GM23338 (cell line): ENCODE data around the gene SELENOT. TPM values are rescaled to one million over a fixed set of nuclear protein-coding genes. Genes with fewer than 3 reads are reported as not detected.

Experiments used
- ATAC-seq: fragments of 200-7000 bp; cut with Tn5 transposase; 3 replicates; pipeline ENCODE4 v1.9.1; 2020
- DNase-seq: peaks from one replicate; pipeline ENCODE4 v3.0.0-alpha.2; 2015; ENCODE audit warnings: low spot score
- H2AFZ ChIP-seq: fragments of 200-600 bp; sonication (generic); 2 replicates; pipeline ENCODE4 v1.8.0; 2016; ENCODE audit warnings: antibody characterized with exemption, mild to moderate bottlenecking, moderate library complexity
- H3F3A ChIP-seq: fragments of 200-600 bp; sonication (generic); replicated peaks from 2 replicates; pipeline ENCODE4 v1.8.0; 2017; ENCODE audit warnings: antibody characterized with exemption, mixed run types, low read depth
- H3K27ac ChIP-seq: fragments of 200-600 bp; sonication (generic); 2 replicates; pipeline ENCODE4 v1.6.1; 2016; ENCODE audit warnings: low read depth
- H3K27me3 ChIP-seq: fragments of 200-600 bp; sonication (generic); 2 replicates; pipeline ENCODE4 v1.8.0; 2016; ENCODE audit warnings: mild to moderate bottlenecking, mixed run types, moderate library complexity; ENCODE audit not compliant: insufficient read depth
- H3K36me3 ChIP-seq: fragments of 200-600 bp; sonication (generic); 2 replicates; pipeline ENCODE4 v1.8.0; 2016; ENCODE audit warnings: mild to moderate bottlenecking; ENCODE audit not compliant: insufficient read depth
- H3K4me1 ChIP-seq: fragments of 200-600 bp; sonication (generic); 2 replicates; pipeline ENCODE4 v1.8.0; 2016; ENCODE audit warnings: mild to moderate bottlenecking, moderate library complexity; ENCODE audit not compliant: insufficient read depth
- H3K4me2 ChIP-seq: fragments of 200-600 bp; sonication (generic); 2 replicates; pipeline ENCODE4 v1.7.1; 2017; ENCODE audit warnings: mixed run types
- H3K4me3 ChIP-seq: fragments of 200-600 bp; sonication (generic); 2 replicates; pipeline ENCODE4 v1.6.1; 2016; ENCODE audit warnings: mixed run types
- H3K79me2 ChIP-seq: fragments of 200-600 bp; sonication (generic); replicated peaks from 2 replicates; pipeline ENCODE4 v1.8.0; 2017; ENCODE audit warnings: mild to moderate bottlenecking; ENCODE audit not compliant: insufficient read depth
- H3K9me2 ChIP-seq: fragments of 200-600 bp; sonication (generic); 2 replicates; pipeline ENCODE4 v1.8.0; 2017; ENCODE audit not compliant: insufficient read depth
- H4K20me1 ChIP-seq: fragments of 200-600 bp; sonication (generic); replicated peaks from 2 replicates; pipeline ENCODE4 v1.8.0; 2017; ENCODE audit warnings: mild to moderate bottlenecking; ENCODE audit not compliant: insufficient read depth
- H3K27ac Mint-ChIP-seq: 2 replicates; pipeline ENCODE4 v1.8.0; 2020; ENCODE audit warnings: inconsistent platforms, mild to moderate bottlenecking, moderate library complexity, mixed read lengths
- H3K27me3 Mint-ChIP-seq: 3 replicates; pipeline ENCODE4 v1.8.0; 2022; ENCODE audit warnings: low read depth, mild to moderate bottlenecking, moderate library complexity, mixed read lengths, inconsistent platforms; ENCODE audit not compliant: insufficient read depth, poor library complexity
- H3K36me3 Mint-ChIP-seq: 3 replicates; pipeline ENCODE4 v1.8.0; 2021; ENCODE audit warnings: low read depth, mild to moderate bottlenecking, inconsistent platforms, moderate library complexity, mixed read lengths
- H3K4me1 Mint-ChIP-seq: 3 replicates; pipeline ENCODE4 v1.8.0; 2020; ENCODE audit warnings: mild to moderate bottlenecking, inconsistent platforms, mixed read lengths
- H3K4me3 Mint-ChIP-seq: 3 replicates; pipeline ENCODE4 v1.8.0; 2021; ENCODE audit warnings: moderate library complexity, mild to moderate bottlenecking, inconsistent platforms, mixed read lengths
- H3K9me3 Mint-ChIP-seq: 3 replicates; pipeline ENCODE4 v1.8.0; 2020; ENCODE audit warnings: moderate library complexity, mild to moderate bottlenecking, inconsistent platforms, mixed read lengths
- CREB1 ChIP-seq: fragments of 250-450 bp; sonication (Bioruptor Pico); IDR thresholded peaks from 2 replicates; pipeline ENCODE4 v1.5.0; 2020; ENCODE audit warnings: low read depth, mild to moderate bottlenecking, moderate library complexity
- EZH2 ChIP-seq: fragments of 200-600 bp; sonication (generic); IDR thresholded peaks from one replicate; pipeline ENCODE4 v1.8.0; 2017; ENCODE audit warnings: antibody characterized with exemption, mild to moderate bottlenecking, low read depth; ENCODE audit not compliant: unreplicated experiment
- EZH2phosphoT487 ChIP-seq: fragments of 200-600 bp; sonication (generic); IDR thresholded peaks from one replicate; pipeline ENCODE4 v1.8.1; 2018; ENCODE audit warnings: antibody characterized with exemption; ENCODE audit not compliant: unreplicated experiment
- JUNB ChIP-seq: IDR thresholded peaks from one replicate; pipeline ENCODE4 v1.6.1; 2016; ENCODE audit warnings: antibody characterized with exemption; ENCODE audit not compliant: unreplicated experiment
- NANOG ChIP-seq: IDR thresholded peaks from 2 replicates; pipeline ENCODE4 v1.6.1; 2016; ENCODE audit warnings: antibody characterized with exemption, borderline replicate concordance
- POLR2AphosphoS5 ChIP-seq: IDR thresholded peaks from 2 replicates; pipeline ENCODE4 v1.6.1; 2016; ENCODE audit warnings: antibody characterized with exemption, low read depth
- STAT1 ChIP-seq: IDR thresholded peaks from one replicate; pipeline ENCODE4 v1.6.1; 2016; ENCODE audit warnings: antibody characterized with exemption; ENCODE audit not compliant: unreplicated experiment
- ZNF114 ChIP-seq: fragments of 250-450 bp; sonication (Bioruptor Pico); IDR thresholded peaks from 2 replicates; pipeline ENCODE4 v1.5.0; 2020; ENCODE audit warnings: mild to moderate bottlenecking, moderate library complexity
- ZNF331 ChIP-seq: fragments of 250-450 bp; sonication (Bioruptor Pico); IDR thresholded peaks from 2 replicates; pipeline ENCODE4 v1.5.0; 2020; ENCODE audit warnings: low read depth, mild to moderate bottlenecking, moderate library complexity
- polyA plus RNA-seq: library from polyadenylated mRNA; unstranded; fragments of >200 nt; fragmentation: Nextera tagmentation; extraction: Ambion mirVana; gene quantifications from 2 replicates; pipeline ENCODE4 v1.2.1, GENCODE V29; 2016
- total RNA-seq: library from RNA; depleted of rRNA; stranded (reverse); fragments of >200 nt; shearing (Covaris generic); gene quantifications from 2 replicates; pipeline ENCODE4 v1.2.3, GENCODE V29; 2014
- TF ChIP-seq, protein P1 (sequence below): IDR thresholded peaks from 2 replicates; pipeline ENCODE4 v1.6.1; 2016; ENCODE audit warnings: antibody characterized with exemption
- TF ChIP-seq, protein P2 (sequence below), 2 experiments: fragments of 200-600 bp in 1 of 2; sonication (generic) in 1 of 2; conservative IDR thresholded peaks; 2 replicates each; pipeline versions ENCODE4 v1.5.1 to v1.6.1; 2016 to 2017; ENCODE audit warnings: antibody characterized with exemption in 2 of 2, low read depth in 2 of 2, mild to moderate bottlenecking in 2 of 2, moderate library complexity in 1 of 2
- TF ChIP-seq, protein P3 (sequence below): IDR thresholded peaks from one replicate; pipeline ENCODE4 v1.6.1; 2018; ENCODE audit warnings: antibody characterized with exemption; ENCODE audit not compliant: unreplicated experiment

The SELENOT gene
- total and polyA plus RNA-seq, 2 experiments from 2014 or later = 56.1 to 61.3 TPM

DNA sequence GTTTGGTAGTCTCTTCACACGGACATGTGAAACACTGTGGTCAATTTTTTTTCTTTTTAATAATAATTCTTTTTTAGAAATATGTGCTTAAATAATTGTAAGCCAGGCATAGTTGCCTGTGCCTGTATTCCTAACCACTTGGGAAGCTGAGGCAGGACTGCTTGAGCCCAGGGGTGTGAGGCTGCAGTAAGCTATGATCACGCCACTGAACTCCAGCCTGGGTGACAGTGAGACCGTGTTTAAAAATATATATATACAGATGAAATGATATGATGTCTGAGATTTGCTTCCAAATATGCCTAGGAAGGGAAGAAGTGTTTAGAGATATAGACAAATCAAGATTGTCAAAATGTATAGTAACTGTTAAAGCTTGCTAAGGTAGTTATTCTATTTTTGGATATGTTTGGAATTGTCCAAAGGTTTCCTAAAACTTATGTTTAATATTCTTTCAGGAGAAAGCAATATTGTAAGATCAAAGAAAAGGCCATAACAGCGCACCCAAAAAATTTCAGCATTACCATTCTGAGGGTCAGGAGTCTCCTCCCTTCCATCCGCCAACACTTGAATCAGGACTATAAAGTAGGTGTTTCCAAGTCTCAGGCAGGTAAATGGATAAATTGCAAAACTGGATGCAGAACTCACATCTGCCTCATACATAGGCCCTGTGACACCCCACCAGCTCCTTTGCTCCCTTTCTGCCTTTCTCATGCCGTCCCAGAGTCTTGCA is 532 bp upstream of the SELENOT start:
- peaks cover 62% of the 10 kb centered on the region for H3K79me2 ChIP-seq
- no peaks in the 10 kb centered on the region for H3K9me3 Mint-ChIP-seq
- peaks cover 15% of the 10 kb centered on the region for H3K27me3 Mint-ChIP-seq
- no peak for TF ChIP-seq POLR2AphosphoS5
- TF ChIP-seq CREB1 (CRISPR knock-in tag) = 0 out of 2 replicates have a peak, but pooled peaks have one; percentile 28
- TF ChIP-seq, protein P1, sequence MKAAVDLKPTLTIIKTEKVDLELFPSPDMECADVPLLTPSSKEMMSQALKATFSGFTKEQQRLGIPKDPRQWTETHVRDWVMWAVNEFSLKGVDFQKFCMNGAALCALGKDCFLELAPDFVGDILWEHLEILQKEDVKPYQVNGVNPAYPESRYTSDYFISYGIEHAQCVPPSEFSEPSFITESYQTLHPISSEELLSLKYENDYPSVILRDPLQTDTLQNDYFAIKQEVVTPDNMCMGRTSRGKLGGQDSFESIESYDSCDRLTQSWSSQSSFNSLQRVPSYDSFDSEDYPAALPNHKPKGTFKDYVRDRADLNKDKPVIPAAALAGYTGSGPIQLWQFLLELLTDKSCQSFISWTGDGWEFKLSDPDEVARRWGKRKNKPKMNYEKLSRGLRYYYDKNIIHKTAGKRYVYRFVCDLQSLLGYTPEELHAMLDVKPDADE = no peak
- H3F3A ChIP-seq = no peaks in the 10 kb centered on the region
- H3K36me3 Mint-ChIP-seq = peaks cover 23% of the 10 kb centered on the region; the same call in 2 of the 3 replicates
- H3K4me2 ChIP-seq = peak overlapping the region; percentile 90
- no peaks in the 10 kb centered on the region for H3K9me2 ChIP-seq
- no peaks in the 10 kb centered on the region for H3K27me3 ChIP-seq
- DNase-seq (no peak), ATAC-seq (peak; percentile 2; the same call in 2 of the 3 replicates)
- peak overlapping the region; percentile 83 for H3K27ac ChIP-seq
- H3K27ac Mint-ChIP-seq = peak overlapping the region; percentile 98
- H4K20me1 ChIP-seq = peaks cover 2% of the 10 kb centered on the region; the same call in 1 of the 2 replicates
- H3K4me3 Mint-ChIP-seq = peak overlapping the region; percentile 93
- peak overlapping the region; percentile 81 for H3K4me3 ChIP-seq
- H3K36me3 ChIP-seq = no peaks in the 10 kb centered on the region
- H3K4me1 Mint-ChIP-seq = peaks cover 59% of the 10 kb centered on the region
- peaks cover 52% of the 10 kb centered on the region for H3K4me1 ChIP-seq
- no peak overlapping the region for H2AFZ ChIP-seq

DNA sequence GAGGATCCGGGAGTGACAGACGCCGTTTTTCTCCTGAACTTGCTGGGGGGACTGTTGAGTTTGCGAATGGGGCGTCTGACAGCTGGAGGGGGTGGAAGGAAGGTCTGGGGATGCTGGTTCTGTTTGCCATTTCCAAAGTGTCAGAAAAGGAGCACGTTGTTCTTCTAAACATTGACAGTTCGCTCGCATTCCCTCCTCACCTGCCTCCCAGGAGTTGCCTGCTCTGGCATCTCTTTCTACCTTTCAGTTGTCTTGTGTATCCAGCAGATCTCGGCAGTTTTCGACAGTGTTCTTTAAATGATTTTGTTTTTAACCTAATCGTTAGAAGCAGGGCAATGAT is 829 bp downstream of the SELENOT start:
- peak overlapping the region; percentile 81 for H3K4me3 ChIP-seq
- H3F3A ChIP-seq = no peaks in the 10 kb centered on the region
- peak overlapping the region; percentile 90 for H3K4me2 ChIP-seq
- peaks cover 6% of the 10 kb centered on the region; the same call in 1 of the 2 replicates for H4K20me1 ChIP-seq
- peaks cover 53% of the 10 kb centered on the region for H3K4me1 ChIP-seq
- Mint-ChIP-seq H3K27ac (peak overlapping the region; percentile 98), H3K9me3 (no peaks in the 10 kb centered on the region), H3K36me3 (peaks cover 23% of the 10 kb centered on the region; the same call in 2 of the 3 replicates), H3K4me1 (peaks cover 58% of the 10 kb centered on the region), H3K27me3 (peaks cover 15% of the 10 kb centered on the region), H3K4me3 (peak overlapping the region; percentile 93)
- H3K27ac ChIP-seq = peak overlapping the region; percentile 83; the same call in 1 of the 2 replicates
- ATAC-seq (peak; percentile 7), DNase-seq (peak; percentile 44)
- H3K9me2 ChIP-seq = no peaks in the 10 kb centered on the region
- peaks cover 69% of the 10 kb centered on the region for H3K79me2 ChIP-seq
- no peaks in the 10 kb centered on the region for H3K27me3 ChIP-seq
- H2AFZ ChIP-seq = no peak overlapping the region
- H3K36me3 ChIP-seq = no peaks in the 10 kb centered on the region
- TF ChIP-seq JUNB (no peak), ZNF114 (CRISPR knock-in tag) (no peak), CREB1 (CRISPR knock-in tag) (no peak), EZH2 (no peak), STAT1 (no peak), POLR2AphosphoS5 (no peak), ZNF331 (CRISPR knock-in tag) (no peak), EZH2phosphoT487 (no peak), NANOG (no peak)
- TF ChIP-seq, protein P2, sequence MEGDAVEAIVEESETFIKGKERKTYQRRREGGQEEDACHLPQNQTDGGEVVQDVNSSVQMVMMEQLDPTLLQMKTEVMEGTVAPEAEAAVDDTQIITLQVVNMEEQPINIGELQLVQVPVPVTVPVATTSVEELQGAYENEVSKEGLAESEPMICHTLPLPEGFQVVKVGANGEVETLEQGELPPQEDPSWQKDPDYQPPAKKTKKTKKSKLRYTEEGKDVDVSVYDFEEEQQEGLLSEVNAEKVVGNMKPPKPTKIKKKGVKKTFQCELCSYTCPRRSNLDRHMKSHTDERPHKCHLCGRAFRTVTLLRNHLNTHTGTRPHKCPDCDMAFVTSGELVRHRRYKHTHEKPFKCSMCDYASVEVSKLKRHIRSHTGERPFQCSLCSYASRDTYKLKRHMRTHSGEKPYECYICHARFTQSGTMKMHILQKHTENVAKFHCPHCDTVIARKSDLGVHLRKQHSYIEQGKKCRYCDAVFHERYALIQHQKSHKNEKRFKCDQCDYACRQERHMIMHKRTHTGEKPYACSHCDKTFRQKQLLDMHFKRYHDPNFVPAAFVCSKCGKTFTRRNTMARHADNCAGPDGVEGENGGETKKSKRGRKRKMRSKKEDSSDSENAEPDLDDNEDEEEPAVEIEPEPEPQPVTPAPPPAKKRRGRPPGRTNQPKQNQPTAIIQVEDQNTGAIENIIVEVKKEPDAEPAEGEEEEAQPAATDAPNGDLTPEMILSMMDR (conservative IDR thresholded peaks at IDR 0.05; ENCODE audit: low read depth in 2 of 2) = no peak
- TF ChIP-seq, protein P3, sequence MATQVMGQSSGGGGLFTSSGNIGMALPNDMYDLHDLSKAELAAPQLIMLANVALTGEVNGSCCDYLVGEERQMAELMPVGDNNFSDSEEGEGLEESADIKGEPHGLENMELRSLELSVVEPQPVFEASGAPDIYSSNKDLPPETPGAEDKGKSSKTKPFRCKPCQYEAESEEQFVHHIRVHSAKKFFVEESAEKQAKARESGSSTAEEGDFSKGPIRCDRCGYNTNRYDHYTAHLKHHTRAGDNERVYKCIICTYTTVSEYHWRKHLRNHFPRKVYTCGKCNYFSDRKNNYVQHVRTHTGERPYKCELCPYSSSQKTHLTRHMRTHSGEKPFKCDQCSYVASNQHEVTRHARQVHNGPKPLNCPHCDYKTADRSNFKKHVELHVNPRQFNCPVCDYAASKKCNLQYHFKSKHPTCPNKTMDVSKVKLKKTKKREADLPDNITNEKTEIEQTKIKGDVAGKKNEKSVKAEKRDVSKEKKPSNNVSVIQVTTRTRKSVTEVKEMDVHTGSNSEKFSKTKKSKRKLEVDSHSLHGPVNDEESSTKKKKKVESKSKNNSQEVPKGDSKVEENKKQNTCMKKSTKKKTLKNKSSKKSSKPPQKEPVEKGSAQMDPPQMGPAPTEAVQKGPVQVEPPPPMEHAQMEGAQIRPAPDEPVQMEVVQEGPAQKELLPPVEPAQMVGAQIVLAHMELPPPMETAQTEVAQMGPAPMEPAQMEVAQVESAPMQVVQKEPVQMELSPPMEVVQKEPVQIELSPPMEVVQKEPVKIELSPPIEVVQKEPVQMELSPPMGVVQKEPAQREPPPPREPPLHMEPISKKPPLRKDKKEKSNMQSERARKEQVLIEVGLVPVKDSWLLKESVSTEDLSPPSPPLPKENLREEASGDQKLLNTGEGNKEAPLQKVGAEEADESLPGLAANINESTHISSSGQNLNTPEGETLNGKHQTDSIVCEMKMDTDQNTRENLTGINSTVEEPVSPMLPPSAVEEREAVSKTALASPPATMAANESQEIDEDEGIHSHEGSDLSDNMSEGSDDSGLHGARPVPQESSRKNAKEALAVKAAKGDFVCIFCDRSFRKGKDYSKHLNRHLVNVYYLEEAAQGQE = no peak
- TF ChIP-seq, protein P1 = no peak
